Measurements from ENCODE around the gene CCDC6.

CCDC6 gene

DNA sequence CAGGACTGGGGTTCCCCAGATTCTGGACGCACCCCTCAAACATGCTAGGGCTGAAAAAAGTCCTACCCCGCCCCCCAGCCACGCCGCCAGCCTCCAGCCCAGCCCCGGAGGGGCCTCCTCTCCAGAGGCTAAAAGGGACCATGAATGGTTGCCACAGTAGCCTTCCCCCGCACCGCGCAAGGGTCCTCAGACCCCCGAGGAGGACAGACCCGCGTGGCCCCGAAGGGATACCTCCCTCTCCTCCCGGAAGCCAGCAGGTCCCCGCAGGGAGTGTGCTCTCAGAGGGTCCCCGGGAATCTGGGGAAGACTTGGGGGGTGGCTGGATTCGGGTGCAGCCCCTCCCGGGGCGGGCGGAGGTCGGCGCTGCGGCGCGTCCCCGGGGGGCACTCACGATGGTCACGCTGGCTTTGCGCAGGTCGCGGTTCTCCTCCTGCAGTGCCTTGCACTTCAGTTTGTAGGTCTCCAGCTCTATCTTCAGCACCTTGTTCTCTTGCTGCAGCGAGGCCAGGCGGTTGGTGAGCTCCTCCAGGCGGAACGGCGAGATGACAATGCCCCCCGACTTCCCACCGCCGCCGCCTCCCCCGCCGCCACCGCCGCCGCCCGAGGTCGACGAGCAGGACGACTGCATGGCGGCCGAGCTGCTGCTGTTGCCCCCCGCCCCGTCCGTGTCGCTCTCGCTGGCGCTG is 482 bp downstream of the CCDC6 start:
- no peak for TF ChIP-seq CTCF (conservative IDR thresholded peaks at IDR 0.05; ENCODE audit: low read length)
- peak overlapping the region; percentile 94 for H3K4me3 ChIP-seq (ENCODE audit: low read length)
- no peak for DNase-seq (ENCODE audit: low read depth)

DNA sequence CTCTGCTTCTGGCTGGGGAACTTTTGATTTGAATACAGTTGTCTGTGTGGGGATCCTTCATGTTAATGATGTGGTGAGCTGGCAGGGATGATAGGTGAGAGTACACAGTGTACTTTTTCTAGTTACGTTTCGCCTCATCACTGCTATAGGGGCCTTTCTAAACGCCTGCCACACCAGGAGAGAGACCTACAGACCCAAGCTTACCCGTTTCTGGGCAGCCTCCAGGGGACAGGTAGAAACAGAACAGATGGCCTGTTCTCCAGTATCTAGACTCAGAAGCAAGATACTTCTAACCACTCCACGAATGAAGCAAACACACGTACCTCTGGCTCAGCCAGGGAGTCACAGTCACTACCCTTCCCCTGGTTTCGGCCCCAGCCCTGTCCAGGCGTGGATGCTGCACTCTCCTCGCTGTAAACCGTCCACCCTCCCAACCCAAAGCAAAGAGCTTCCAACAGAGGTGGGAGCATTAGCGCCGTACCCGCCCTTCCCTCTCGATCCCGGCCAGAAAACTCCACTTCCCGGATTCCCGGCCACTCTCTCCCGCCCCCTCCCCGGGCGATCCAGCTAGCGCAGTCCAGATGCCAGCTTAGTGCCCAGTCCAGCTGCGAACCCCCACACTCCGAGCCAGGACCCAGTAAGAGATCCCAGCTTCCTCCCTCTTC is 1.2 kb downstream of the CCDC6 start:
- TF ChIP-seq CTCF (conservative IDR thresholded peaks at IDR 0.05; ENCODE audit: low read length), result no peak
- H3K4me3 ChIP-seq (ENCODE audit: low read length), result peak overlapping the region; percentile 94
- DNase-seq (ENCODE audit: low read depth), result no peak

GRCh38 chr10:59904426-59905065 is 1.8 kb downstream of the CCDC6 start:
- peak overlapping the region; percentile 94 for H3K4me3 ChIP-seq (ENCODE audit: low read length)
- no peak for DNase-seq (ENCODE audit: low read depth)
- no peak for TF ChIP-seq CTCF (conservative IDR thresholded peaks at IDR 0.05; ENCODE audit: low read length)

- peak overlapping the region; percentile 94 for H3K4me3 ChIP-seq (ENCODE audit: low read length)
- TF ChIP-seq CTCF (conservative IDR thresholded peaks at IDR 0.05; ENCODE audit: low read length), result no peak
- DNase-seq (ENCODE audit: low read depth), result peak; percentile 60
Measured at GRCh38 chr10:59903871-59904270, 2.5 kb downstream of the CCDC6 start.

- TF ChIP-seq CTCF (conservative IDR thresholded peaks at IDR 0.05; ENCODE audit: low read length), result no peak
- H3K4me3 ChIP-seq (ENCODE audit: low read length), result no peak overlapping the region
Measured at GRCh38 chr10:59902016-59902415, 4.3 kb downstream of the CCDC6 start.

GRCh38 chr10:59901470-59901869 is 4.9 kb downstream of the CCDC6 start:
- no peak for DNase-seq (ENCODE audit: low read depth)
- TF ChIP-seq CTCF (conservative IDR thresholded peaks at IDR 0.05; ENCODE audit: low read length), result no peak
- H3K4me3 ChIP-seq (ENCODE audit: low read length), result no peak overlapping the region

More at GRCh38 chr10:59902016-59902415, 4.3 kb downstream of the CCDC6 start:
- DNase-seq (ENCODE audit: low read depth), result no peak

All from AG10803 (cell line).